ENCODE results near the gene FGF6.

GRCh38 chr12:4424422-4424821, 21.2 kb downstream of the FGF6 start:
- TF ChIP-seq SP1 (IDR thresholded peaks at IDR 0.05) (no peak), LEF1 (IDR thresholded peaks at IDR 0.05; ENCODE audit: borderline replicate concordance) (no peak), FOXM1 (IDR thresholded peaks at IDR 0.05; ENCODE audit: borderline replicate concordance) (no peak), ELF4 (IDR thresholded peaks at IDR 0.05) (no peak)
